GM19468 (cell line): Measurements from ENCODE around the gene OR6C65.

Experiments used
- ATAC-seq: cut with Tn5 transposase; IDR thresholded peaks from one replicate; pipeline ENCODE4 v1.9.1; 2021; ENCODE audit warnings: mild to moderate bottlenecking, moderate library complexity, moderate number of reproducible peaks; ENCODE audit not compliant: unreplicated experiment; ENCODE audit errors: extremely low read depth

The OR6C65 gene

DNA sequence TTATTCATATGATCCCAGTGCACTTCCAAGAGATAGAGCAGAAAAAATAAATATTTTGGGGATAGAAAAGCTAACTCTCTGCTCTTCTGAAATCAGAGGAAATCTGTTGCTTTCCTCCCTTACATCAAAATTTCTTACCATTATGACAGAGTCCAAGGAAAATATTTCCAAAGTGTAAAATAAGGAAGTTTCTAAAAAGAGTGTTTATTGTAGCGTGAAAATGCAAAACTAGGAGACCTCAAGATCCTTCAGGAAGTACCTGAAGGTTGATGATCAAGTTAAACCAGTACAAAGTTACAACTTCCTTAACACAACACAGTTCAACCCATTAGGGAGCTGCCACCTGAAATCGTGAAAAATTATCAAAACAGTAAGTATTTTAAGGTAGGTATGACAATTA, 43.4 kb downstream of the OR6C65 start, which contains the start of gene OR6C2:
OR6C2 (plus strand) TSS at position 301 of the 400 bp plus-strand sequence. CDS start 8,138 bp downstream, outside the sequence.
- no peak for ATAC-seq

DNA sequence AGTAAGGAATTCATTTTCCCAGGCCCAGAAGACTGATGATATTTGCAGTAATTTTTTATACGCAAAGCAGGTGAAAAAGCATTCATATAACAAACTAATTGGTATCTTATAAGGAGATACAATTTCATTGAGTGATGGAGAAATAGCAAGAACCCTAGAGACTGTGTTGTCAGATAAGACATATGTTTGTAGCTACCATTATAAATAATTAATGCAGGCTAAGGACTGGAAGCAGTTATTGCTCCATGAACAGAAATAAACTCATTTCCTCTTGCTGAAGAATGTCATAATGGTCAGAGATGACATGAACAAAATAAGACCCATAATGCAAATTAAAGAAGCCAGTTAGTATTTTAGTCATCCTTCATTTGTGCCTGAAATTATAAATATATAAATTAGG, 45.0 kb downstream of the OR6C65 start:
- ATAC-seq: no peak

DNA sequence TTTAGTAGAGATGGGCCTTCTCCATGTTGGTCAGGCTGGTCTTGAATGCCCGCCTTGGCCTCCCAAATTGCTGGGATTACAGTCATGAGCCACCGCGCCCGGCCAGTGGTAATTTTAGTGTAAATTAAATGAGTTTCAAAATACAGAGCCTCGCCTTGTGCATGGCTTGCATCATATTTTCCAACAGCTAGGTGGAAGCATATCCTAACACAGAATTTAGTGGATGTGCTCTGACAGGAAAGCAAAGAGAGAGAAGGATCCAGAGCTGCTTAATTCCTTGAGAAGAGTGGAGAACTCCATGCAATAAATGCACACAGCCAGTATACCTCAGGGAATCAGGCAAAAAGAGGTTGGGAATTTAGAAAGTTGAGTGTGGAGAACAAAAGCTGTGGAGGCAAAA, 46.0 kb downstream of the OR6C65 start:
- no peak for ATAC-seq

DNA sequence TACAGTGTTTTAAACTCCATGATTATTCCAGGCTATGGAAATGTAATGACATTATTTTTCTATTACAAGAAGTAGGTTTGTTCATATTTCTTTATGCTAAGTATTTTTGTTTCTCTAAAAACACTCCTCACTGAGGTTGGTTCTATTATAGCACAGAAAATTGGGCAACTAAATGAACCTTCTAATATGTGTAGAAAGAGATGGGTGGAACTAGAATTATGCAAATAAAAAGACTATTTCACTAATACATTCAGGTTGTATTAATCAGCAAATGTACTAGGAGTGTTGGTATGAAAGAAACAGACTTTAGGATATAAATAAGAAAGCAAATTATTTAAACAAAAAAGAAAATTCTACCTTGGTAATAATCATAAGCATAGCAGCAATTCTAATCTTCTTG, 48.5 kb downstream of the OR6C65 start:
- ATAC-seq: no peak
